GM12878 (cell line): ENCODE measurements around the gene AOAH. TPM values are rescaled to one million over a fixed set of nuclear protein-coding genes. Genes with fewer than 3 reads are reported as not detected.

Experiments
- ATAC-seq: fragments of 200-7000 bp; cut with Tn5 transposase; 3 replicates; pipeline ENCODE4 v1.9.1; 2020; ENCODE audit warnings: mild to moderate bottlenecking, moderate library complexity
- BruUV-seq: library from RNA; stranded (reverse); fragments of 400-500 nt; replicated peaks from 2 replicates; lab custom pipeline; 2021; lab: Mats Ljungman, UMichigan
- CTCF ChIA-PET: fragments of 300-600 bp; sonication (Branson Sonifier 250); formaldehyde crosslinking; extraction: SDS; loops from one replicate; lab custom pipeline; 2021; ENCODE audit warnings: inconsistent platforms; lab: Yijun Ruan, JAX
- POLR2A ChIA-PET: fragments of 350-600 bp; formaldehyde crosslinking; extraction: SDS; loops from one replicate; lab custom pipeline; 2021; ENCODE audit warnings: inconsistent platforms; lab: Charles Lee
- RAD21 ChIA-PET: fragments of 300-600 bp; sonication (Branson Sonifier 250); formaldehyde crosslinking; loops from one replicate; lab custom pipeline; 2023; ENCODE audit warnings: antibody characterized with exemption; ENCODE audit not compliant: unreplicated experiment; lab: Charles Lee
- SMC1A ChIA-PET: fragments of 300-600 bp; sonication (Branson Sonifier 250); formaldehyde crosslinking; loops from one replicate; lab custom pipeline; 2023; ENCODE audit not compliant: unreplicated experiment, uncharacterized antibody; lab: Charles Lee
- DNase-seq: peaks from one replicate; pipeline ENCODE4 v3.0.0-alpha.2; 2011; ENCODE audit warnings: low read depth, low spot score
- FAIRE-seq: peaks from 3 replicates; lab custom pipeline; 2011; peaks lifted over from hg19 to GRCh38; lab: Jason Lieb, UNC
- H2AFZ ChIP-seq: 2 replicates; pipeline ENCODE4 v1.6.0; 2011; ENCODE audit warnings: low read depth, low read length, control low read depth; ENCODE audit not compliant: control insufficient read depth
- H3K27ac ChIP-seq: 2 replicates; pipeline ENCODE4 v1.5.1; 2011; ENCODE audit warnings: control low read depth; ENCODE audit not compliant: control insufficient read depth, insufficient read depth
- H3K27me3 ChIP-seq, 2 experiments: replicated peaks in 1 of 2; 2 replicates each; pipeline versions ENCODE4 v1.6.0 to v1.6.1; 2011; ENCODE audit warnings: low read length in 1 of 2; ENCODE audit not compliant: control insufficient read depth in 2 of 2, insufficient read depth in 2 of 2
- H3K36me3 ChIP-seq, 2 experiments: 2 replicates each; pipeline ENCODE4 v1.5.1; 2011; ENCODE audit warnings: low read length in 1 of 2; ENCODE audit not compliant: control insufficient read depth in 2 of 2, insufficient read depth in 2 of 2
- H3K4me1 ChIP-seq: 2 replicates; pipeline ENCODE4 v1.6.1; 2011; ENCODE audit warnings: mild to moderate bottlenecking, low read length, moderate library complexity, mixed read lengths; ENCODE audit not compliant: control insufficient read depth, insufficient read depth
- H3K4me2 ChIP-seq: 2 replicates; pipeline ENCODE4 v1.6.0; 2011; ENCODE audit warnings: control low read depth; ENCODE audit not compliant: control insufficient read depth, insufficient read depth
- H3K4me3 ChIP-seq: fragments of 200-600 bp; sonication (generic); 2 replicates; pipeline ENCODE4 v1.5.1; 2016
- H3K79me2 ChIP-seq: 2 replicates; pipeline ENCODE4 v1.6.0; 2011; ENCODE audit warnings: low read length; ENCODE audit not compliant: control insufficient read depth, insufficient read depth
- H3K9ac ChIP-seq: 2 replicates; pipeline ENCODE4 v1.8.0; 2011; ENCODE audit warnings: low read length, control low read depth, mixed read lengths; ENCODE audit not compliant: control insufficient read depth, insufficient read depth
- H3K9me3 ChIP-seq: replicated peaks from 3 replicates; pipeline ENCODE4 v1.5.1; 2011; ENCODE audit warnings: mild to moderate bottlenecking, low read length; ENCODE audit not compliant: control insufficient read depth, insufficient read depth
- H4K20me1 ChIP-seq: 2 replicates; pipeline ENCODE4 v1.6.0; 2011; ENCODE audit not compliant: control insufficient read depth, insufficient read depth
- HCFC1 ChIP-seq: fragments of 150-350 bp; IDR thresholded peaks from 2 replicates; pipeline ENCODE4 v1.6.1; 2014; ENCODE audit warnings: low read length
- KAT2A ChIP-seq: conservative IDR thresholded peaks from 2 replicates; pipeline ENCODE4 v1.6.1; 2011; ENCODE audit warnings: low read depth, low read length; ENCODE audit not compliant: control insufficient read depth
- LARP7 ChIP-seq: fragments of 450-650 bp; IDR thresholded peaks from 2 replicates; pipeline ENCODE4 v1.6.1; 2017; ENCODE audit warnings: mild to moderate bottlenecking
- RAD51 ChIP-seq: fragments of 450-650 bp; IDR thresholded peaks from 2 replicates; pipeline ENCODE4 v1.6.1; 2016; ENCODE audit warnings: moderate library complexity, mild to moderate bottlenecking, inconsistent platforms
- SMC3 ChIP-seq: IDR thresholded peaks from 2 replicates; pipeline ENCODE4 v1.6.1; 2011; ENCODE audit warnings: low read length, improper control_type of control experiment, borderline replicate concordance
- STAT3 ChIP-seq: IDR thresholded peaks from 2 replicates; pipeline ENCODE4 v1.6.1; 2011; ENCODE audit warnings: low read depth, low read length, improper control_type of control experiment
- TCF7 ChIP-seq: IDR thresholded peaks from 2 replicates; pipeline ENCODE4 v1.6.1; 2014; ENCODE audit warnings: antibody characterized with exemption, borderline replicate concordance
- ZSCAN29 ChIP-seq: fragments of 450-650 bp; IDR thresholded peaks from 2 replicates; pipeline ENCODE4 v1.6.1; 2017; ENCODE audit warnings: mild to moderate bottlenecking, moderate library complexity
- WGBS: methylation state at CpG from one replicate; pipeline ENCODE4 v1.1.6; 2016; ENCODE audit warnings: low lambda C conversion rate; ENCODE audit not compliant: insufficient replicate concordance, insufficient coverage; ENCODE audit errors: missing lambda C conversion rate; 5-methylcytosine and 5-hydroxymethylcytosine counted together
- in situ Hi-C: fragments of 300-500 bp; cut with MboI; formaldehyde crosslinking; loops from 9 replicates; pipeline ENCODE4 v1.14.3; 2018; ENCODE audit warnings: mixed read lengths
- intact Hi-C: fragments of 100-400 bp; cut with micrococcal nuclease; formaldehyde crosslinking; loops from one replicate; pipeline ENCODE4 v1.14.2; 2022; ENCODE audit not compliant: unreplicated experiment
- polyA plus RNA-seq, 11 experiments: library from polyadenylated mRNA; depleted of rRNA in 4 of 11; unstranded in 6 of 11; stranded (reverse) in 5 of 11; fragments of >200 nt; fragmentation: Nextera tagmentation in 4 of 11; fragmentation: Illumina TruSeq in 1 of 11; extraction: Ambion mirVana in 4 of 11; extraction: Trizol in 1 of 11; gene quantifications; 1 replicate in 1 of 11; 2 replicates in 10 of 11; pipeline versions ENCODE4 v1.2.1 to v1.2.3, GENCODE V29; 2011 to 2016; ENCODE audit warnings: inconsistent platforms in 2 of 11, missing spikeins in 2 of 11, low read depth in 1 of 11
- total RNA-seq, 4 experiments: library from RNA; depleted of rRNA in 3 of 4; stranded (reverse); fragments of >200 nt in 3 of 4; fragmentation: Illumina TruSeq in 1 of 4; extraction: Trizol in 1 of 4; gene quantifications; 2 replicates each; pipeline versions ENCODE4 v1.2.1 to v1.2.3, GENCODE V29; 2013 to 2021
- TF ChIP-seq, protein P1 (sequence below): fragments of 450-650 bp; conservative IDR thresholded peaks from 2 replicates; pipeline ENCODE4 v1.6.1; 2017; ENCODE audit warnings: mild to moderate bottlenecking, moderate library complexity
- TF ChIP-seq, protein P2 (sequence below): IDR thresholded peaks from 2 replicates; pipeline ENCODE4 v1.6.1; 2012; ENCODE audit warnings: mild to moderate bottlenecking, low read depth, low read length
- TF ChIP-seq, protein P3 (sequence below): fragments of 450-650 bp; IDR thresholded peaks from 2 replicates; pipeline ENCODE4 v1.6.1; 2018; ENCODE audit warnings: borderline replicate concordance, mild to moderate bottlenecking; ENCODE audit not compliant: partially characterized antibody
- TF ChIP-seq, protein P4 (sequence below): IDR thresholded peaks from 2 replicates; pipeline ENCODE4 v1.6.1; 2012; ENCODE audit warnings: improper control_type of control experiment, low read depth, low read length; ENCODE audit not compliant: insufficient replicate concordance

Gene AOAH
- total and polyA plus RNA-seq, 10 of the 15 experiments (the other 5 are each of a cell fraction or from before 2014, with no cell fraction given), result 0.32 to 2.8 (median 1.4) TPM

DNA sequence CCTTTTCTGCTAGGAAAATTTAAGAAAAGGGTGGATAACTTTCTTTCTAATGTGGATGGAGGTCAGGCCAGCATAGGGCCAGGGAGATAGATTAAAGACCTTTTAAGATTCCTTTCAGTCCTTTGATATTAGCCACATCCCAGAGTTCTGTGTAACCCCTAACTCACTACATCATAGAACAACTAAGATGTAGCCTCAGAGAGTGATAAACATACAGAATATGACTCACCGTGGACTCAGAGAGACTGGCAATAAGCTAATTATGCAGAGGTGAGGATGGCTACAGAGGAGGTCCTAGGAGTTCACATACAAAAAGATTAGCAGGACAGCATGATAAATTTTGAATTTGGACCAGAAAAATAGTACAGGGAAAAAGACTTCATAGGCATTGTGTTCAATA, 141.0 kb downstream of the AOAH start:
- Histone ChIP-seq H3K9ac (no peak overlapping the region), H4K20me1 (no peaks in the 10 kb centered on the region), H3K79me2 (no peaks in the 10 kb centered on the region), H3K4me1 (no peaks in the 10 kb centered on the region), H3K27ac (no peak overlapping the region), H3K9me3 (no peaks in the 10 kb centered on the region), H2AFZ (no peak overlapping the region), H3K4me3 (no peak overlapping the region), H3K36me3 (no peaks in the 10 kb centered on the region), H3K4me2 (no peak overlapping the region), H3K27me3 (no peaks in the 10 kb centered on the region; a peak in 1 of 4 replicates)
- no TSS peak for BruUV-seq
- WGBS, result 23% methylated on average over 1 of the region's 1 CpG
- POLR2A ChIA-PET, result no interaction called here
- in situ Hi-C loops, result no loop called here
- ATAC-seq (no peak), DNase-seq (no peak), FAIRE-seq (no peak)
- SMC1A ChIA-PET, result no interaction called here
- CTCF ChIA-PET, result no interaction called here
- intact Hi-C loops, result no loop called here
- RAD21 ChIA-PET, result no interaction called here
- TF ChIP-seq, protein P1, sequence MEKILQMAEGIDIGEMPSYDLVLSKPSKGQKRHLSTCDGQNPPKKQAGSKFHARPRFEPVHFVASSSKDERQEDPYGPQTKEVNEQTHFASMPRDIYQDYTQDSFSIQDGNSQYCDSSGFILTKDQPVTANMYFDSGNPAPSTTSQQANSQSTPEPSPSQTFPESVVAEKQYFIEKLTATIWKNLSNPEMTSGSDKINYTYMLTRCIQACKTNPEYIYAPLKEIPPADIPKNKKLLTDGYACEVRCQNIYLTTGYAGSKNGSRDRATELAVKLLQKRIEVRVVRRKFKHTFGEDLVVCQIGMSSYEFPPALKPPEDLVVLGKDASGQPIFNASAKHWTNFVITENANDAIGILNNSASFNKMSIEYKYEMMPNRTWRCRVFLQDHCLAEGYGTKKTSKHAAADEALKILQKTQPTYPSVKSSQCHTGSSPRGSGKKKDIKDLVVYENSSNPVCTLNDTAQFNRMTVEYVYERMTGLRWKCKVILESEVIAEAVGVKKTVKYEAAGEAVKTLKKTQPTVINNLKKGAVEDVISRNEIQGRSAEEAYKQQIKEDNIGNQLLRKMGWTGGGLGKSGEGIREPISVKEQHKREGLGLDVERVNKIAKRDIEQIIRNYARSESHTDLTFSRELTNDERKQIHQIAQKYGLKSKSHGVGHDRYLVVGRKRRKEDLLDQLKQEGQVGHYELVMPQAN, result no peak
- TF ChIP-seq ZSCAN29 (no peak), STAT3 (no peak), KAT2A (no peak), HCFC1 (no peak), SMC3 (no peak), TCF7 (no peak), RAD51 (no peak), LARP7 (no peak)
- TF ChIP-seq, protein P2, sequence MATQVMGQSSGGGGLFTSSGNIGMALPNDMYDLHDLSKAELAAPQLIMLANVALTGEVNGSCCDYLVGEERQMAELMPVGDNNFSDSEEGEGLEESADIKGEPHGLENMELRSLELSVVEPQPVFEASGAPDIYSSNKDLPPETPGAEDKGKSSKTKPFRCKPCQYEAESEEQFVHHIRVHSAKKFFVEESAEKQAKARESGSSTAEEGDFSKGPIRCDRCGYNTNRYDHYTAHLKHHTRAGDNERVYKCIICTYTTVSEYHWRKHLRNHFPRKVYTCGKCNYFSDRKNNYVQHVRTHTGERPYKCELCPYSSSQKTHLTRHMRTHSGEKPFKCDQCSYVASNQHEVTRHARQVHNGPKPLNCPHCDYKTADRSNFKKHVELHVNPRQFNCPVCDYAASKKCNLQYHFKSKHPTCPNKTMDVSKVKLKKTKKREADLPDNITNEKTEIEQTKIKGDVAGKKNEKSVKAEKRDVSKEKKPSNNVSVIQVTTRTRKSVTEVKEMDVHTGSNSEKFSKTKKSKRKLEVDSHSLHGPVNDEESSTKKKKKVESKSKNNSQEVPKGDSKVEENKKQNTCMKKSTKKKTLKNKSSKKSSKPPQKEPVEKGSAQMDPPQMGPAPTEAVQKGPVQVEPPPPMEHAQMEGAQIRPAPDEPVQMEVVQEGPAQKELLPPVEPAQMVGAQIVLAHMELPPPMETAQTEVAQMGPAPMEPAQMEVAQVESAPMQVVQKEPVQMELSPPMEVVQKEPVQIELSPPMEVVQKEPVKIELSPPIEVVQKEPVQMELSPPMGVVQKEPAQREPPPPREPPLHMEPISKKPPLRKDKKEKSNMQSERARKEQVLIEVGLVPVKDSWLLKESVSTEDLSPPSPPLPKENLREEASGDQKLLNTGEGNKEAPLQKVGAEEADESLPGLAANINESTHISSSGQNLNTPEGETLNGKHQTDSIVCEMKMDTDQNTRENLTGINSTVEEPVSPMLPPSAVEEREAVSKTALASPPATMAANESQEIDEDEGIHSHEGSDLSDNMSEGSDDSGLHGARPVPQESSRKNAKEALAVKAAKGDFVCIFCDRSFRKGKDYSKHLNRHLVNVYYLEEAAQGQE, result no peak
- TF ChIP-seq, protein P3, sequence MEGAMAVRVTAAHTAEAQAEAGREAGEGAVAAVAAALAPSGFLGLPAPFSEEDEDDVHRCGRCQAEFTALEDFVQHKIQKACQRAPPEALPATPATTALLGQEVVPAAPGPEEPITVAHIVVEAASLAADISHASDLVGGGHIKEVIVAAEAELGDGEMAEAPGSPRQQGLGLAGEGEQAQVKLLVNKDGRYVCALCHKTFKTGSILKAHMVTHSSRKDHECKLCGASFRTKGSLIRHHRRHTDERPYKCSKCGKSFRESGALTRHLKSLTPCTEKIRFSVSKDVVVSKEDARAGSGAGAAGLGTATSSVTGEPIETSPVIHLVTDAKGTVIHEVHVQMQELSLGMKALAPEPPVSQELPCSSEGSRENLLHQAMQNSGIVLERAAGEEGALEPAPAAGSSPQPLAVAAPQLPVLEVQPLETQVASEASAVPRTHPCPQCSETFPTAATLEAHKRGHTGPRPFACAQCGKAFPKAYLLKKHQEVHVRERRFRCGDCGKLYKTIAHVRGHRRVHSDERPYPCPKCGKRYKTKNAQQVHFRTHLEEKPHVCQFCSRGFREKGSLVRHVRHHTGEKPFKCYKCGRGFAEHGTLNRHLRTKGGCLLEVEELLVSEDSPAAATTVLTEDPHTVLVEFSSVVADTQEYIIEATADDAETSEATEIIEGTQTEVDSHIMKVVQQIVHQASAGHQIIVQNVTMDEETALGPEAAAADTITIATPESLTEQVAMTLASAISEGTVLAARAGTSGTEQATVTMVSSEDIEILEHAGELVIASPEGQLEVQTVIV, result no peak
- TF ChIP-seq, protein P4, sequence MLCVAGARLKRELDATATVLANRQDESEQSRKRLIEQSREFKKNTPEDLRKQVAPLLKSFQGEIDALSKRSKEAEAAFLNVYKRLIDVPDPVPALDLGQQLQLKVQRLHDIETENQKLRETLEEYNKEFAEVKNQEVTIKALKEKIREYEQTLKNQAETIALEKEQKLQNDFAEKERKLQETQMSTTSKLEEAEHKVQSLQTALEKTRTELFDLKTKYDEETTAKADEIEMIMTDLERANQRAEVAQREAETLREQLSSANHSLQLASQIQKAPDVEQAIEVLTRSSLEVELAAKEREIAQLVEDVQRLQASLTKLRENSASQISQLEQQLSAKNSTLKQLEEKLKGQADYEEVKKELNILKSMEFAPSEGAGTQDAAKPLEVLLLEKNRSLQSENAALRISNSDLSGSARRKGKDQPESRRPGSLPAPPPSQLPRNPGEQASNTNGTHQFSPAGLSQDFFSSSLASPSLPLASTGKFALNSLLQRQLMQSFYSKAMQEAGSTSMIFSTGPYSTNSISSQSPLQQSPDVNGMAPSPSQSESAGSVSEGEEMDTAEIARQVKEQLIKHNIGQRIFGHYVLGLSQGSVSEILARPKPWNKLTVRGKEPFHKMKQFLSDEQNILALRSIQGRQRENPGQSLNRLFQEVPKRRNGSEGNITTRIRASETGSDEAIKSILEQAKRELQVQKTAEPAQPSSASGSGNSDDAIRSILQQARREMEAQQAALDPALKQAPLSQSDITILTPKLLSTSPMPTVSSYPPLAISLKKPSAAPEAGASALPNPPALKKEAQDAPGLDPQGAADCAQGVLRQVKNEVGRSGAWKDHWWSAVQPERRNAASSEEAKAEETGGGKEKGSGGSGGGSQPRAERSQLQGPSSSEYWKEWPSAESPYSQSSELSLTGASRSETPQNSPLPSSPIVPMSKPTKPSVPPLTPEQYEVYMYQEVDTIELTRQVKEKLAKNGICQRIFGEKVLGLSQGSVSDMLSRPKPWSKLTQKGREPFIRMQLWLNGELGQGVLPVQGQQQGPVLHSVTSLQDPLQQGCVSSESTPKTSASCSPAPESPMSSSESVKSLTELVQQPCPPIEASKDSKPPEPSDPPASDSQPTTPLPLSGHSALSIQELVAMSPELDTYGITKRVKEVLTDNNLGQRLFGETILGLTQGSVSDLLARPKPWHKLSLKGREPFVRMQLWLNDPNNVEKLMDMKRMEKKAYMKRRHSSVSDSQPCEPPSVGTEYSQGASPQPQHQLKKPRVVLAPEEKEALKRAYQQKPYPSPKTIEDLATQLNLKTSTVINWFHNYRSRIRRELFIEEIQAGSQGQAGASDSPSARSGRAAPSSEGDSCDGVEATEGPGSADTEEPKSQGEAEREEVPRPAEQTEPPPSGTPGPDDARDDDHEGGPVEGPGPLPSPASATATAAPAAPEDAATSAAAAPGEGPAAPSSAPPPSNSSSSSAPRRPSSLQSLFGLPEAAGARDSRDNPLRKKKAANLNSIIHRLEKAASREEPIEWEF, result no peak
